HG02870 (cell line): ENCODE results near the gene CRIP1.

Experiments used
- ATAC-seq: cut with Tn5 transposase; IDR thresholded peaks from one replicate; pipeline ENCODE4 v1.9.1; 2021; ENCODE audit warnings: mild to moderate bottlenecking, moderate library complexity; ENCODE audit not compliant: unreplicated experiment

CRIP1 gene

GRCh38 chr14:105469456-105470349 lies 17.0 kb upstream of the CRIP1 start:
- ATAC-seq, result no peak

GRCh38 chr14:105470350-105471296 lies 16.1 kb upstream of the CRIP1 start:
- ATAC-seq, result no peak

GRCh38 chr14:105471297-105471821 lies 15.3 kb upstream of the CRIP1 start:
- no peak for ATAC-seq

- ATAC-seq, result no peak
Observed at GRCh38 chr14:105471823-105472485, 14.7 kb upstream of the CRIP1 start.

- ATAC-seq, result no peak
Observed at GRCh38 chr14:105472486-105472991, 14.1 kb upstream of the CRIP1 start.

- ATAC-seq, result no peak
Observed at GRCh38 chr14:105473033-105473676, 13.5 kb upstream of the CRIP1 start.

- no peak for ATAC-seq
Observed at GRCh38 chr14:105473677-105474482, 12.8 kb upstream of the CRIP1 start.

- no peak for ATAC-seq
Observed at GRCh38 chr14:105474483-105475268, 12.0 kb upstream of the CRIP1 start, which contains the start of gene CRIP2. Gene CRIP2, plus strand, starts transcription at chr14:105474821. Its CDS starts 42 bp downstream, at chr14:105474863.

- ATAC-seq, result no peak
Observed at GRCh38 chr14:105475269-105476096, 11.2 kb upstream of the CRIP1 start.

- ATAC-seq, result no peak
Observed at GRCh38 chr14:105476097-105476830, 10.4 kb upstream of the CRIP1 start.

GRCh38 chr14:105476831-105477659 lies 9.6 kb upstream of the CRIP1 start:
- no peak for ATAC-seq

- no peak for ATAC-seq
Observed at GRCh38 chr14:105477660-105478397, 8.9 kb upstream of the CRIP1 start.

- ATAC-seq, result no peak
Observed at GRCh38 chr14:105478398-105479251, 8.1 kb upstream of the CRIP1 start.

- no peak for ATAC-seq
Observed at GRCh38 chr14:105479431-105480158, 7.1 kb upstream of the CRIP1 start.
